ENCODE measurements around the gene PRPF6.

PRPF6 gene

DNA sequence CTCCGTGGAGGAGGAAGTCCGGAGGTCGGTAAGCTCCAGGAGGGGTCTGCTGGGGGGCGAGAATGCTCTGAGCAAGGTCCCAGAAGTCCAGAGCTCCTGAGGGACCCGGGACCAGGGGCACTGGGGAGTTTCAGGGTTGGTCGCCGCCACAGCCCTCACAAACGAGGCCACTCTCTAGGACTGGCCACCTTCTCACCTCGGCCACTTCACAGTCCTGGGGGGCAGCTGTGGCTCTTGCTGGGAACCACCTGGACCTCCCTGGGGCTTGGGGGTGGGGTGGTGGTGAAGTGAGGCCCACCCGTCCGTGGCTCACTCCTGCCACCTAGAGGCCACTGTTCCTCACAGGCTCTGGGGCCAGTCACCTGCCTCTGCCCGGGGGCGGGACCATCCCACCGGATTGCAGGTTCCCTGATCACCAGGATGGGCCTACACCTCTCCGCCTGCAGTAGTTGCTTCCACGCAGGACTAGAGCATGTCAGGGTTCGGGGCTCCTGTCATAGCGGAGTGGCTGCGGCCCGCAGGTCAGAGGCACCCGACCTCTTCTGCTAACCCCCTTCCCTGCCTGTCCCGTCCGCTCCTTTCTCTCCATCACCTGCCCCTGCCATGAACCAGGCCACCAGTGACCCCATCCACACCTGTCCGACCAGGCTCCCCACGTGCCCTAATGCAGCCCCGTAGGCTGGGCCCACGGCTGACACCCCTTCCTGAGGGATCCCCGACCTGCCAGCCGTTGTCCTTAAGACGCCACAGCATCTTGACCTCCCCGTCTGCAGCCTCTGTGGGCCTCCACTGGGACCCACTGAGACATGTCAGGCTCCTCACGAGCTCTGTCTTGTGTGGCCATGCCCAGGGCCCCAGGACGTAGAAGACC, 76.9 kb downstream of the PRPF6 start (continued):
- TF ChIP-seq ZNF8 (CRISPR knock-in tag; IDR thresholded peaks at IDR 0.05) = no peak
- no peak for TF ChIP-seq ESRRG (CRISPR knock-in tag; IDR thresholded peaks at IDR 0.05)
- no peak for TF ChIP-seq ISL1 (CRISPR knock-in tag; IDR thresholded peaks at IDR 0.05)
- no peak for TF ChIP-seq ZFP3 (CRISPR knock-in tag; IDR thresholded peaks at IDR 0.05)
- no peak for TF ChIP-seq ZNF565 (CRISPR knock-in tag; conservative IDR thresholded peaks at IDR 0.05; ENCODE audit: low read depth)
- TF ChIP-seq TCF4 (CRISPR knock-in tag; IDR thresholded peaks at IDR 0.05; ENCODE audit: borderline replicate concordance) = no peak
- TF ChIP-seq BACH2 (CRISPR knock-in tag; IDR thresholded peaks at IDR 0.05; ENCODE audit: borderline replicate concordance) = no peak

DNA sequence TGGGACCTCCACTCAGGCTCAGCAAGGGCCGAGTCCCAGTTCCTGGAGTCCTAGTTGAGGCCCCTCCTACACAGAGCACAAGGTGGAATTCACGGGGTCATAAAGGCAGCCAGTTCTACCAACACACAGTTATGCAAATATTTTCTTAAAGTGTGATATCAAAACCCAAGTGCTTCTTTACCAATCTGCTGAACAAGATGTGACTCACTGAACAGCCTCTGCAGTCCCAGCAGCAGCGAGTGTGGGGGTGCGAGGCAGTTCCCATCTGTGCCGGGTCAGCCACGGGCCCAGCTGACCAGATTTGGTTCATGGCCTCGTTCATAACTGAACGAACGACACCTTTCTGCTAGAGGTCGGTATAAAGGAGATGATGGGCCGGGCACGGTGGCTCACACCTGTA, 77.6 kb downstream of the PRPF6 start:
- no peak for TF ChIP-seq ZNF8 (CRISPR knock-in tag; IDR thresholded peaks at IDR 0.05)
- no peak for TF ChIP-seq OSR1 (CRISPR knock-in tag; IDR thresholded peaks at IDR 0.05)
- TF ChIP-seq BACH2 (CRISPR knock-in tag; IDR thresholded peaks at IDR 0.05; ENCODE audit: borderline replicate concordance) = no peak
- TF ChIP-seq ZFP30 (CRISPR knock-in tag; IDR thresholded peaks at IDR 0.05) = no peak
- no peak for TF ChIP-seq ZFP3 (CRISPR knock-in tag; IDR thresholded peaks at IDR 0.05)
- TF ChIP-seq CSRNP3 (CRISPR knock-in tag; IDR thresholded peaks at IDR 0.05) = no peak
- no peak for TF ChIP-seq ESRRG (CRISPR knock-in tag; IDR thresholded peaks at IDR 0.05)
- TF ChIP-seq TCF4 (CRISPR knock-in tag; IDR thresholded peaks at IDR 0.05; ENCODE audit: borderline replicate concordance) = no peak
- TF ChIP-seq, protein P1, sequence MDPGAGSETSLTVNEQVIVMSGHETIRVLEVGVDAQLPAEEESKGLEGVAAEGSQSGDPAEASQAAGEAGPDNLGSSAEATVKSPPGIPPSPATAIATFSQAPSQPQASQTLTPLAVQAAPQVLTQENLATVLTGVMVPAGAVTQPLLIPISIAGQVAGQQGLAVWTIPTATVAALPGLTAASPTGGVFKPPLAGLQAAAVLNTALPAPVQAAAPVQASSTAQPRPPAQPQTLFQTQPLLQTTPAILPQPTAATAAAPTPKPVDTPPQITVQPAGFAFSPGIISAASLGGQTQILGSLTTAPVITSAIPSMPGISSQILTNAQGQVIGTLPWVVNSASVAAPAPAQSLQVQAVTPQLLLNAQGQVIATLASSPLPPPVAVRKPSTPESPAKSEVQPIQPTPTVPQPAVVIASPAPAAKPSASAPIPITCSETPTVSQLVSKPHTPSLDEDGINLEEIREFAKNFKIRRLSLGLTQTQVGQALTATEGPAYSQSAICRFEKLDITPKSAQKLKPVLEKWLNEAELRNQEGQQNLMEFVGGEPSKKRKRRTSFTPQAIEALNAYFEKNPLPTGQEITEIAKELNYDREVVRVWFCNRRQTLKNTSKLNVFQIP (CRISPR knock-in tag; IDR thresholded peaks at IDR 0.05; ENCODE audit: borderline replicate concordance, low read depth) = no peak
- no peak for TF ChIP-seq ZNF70 (CRISPR knock-in tag; IDR thresholded peaks at IDR 0.05)
- TF ChIP-seq, protein P2, sequence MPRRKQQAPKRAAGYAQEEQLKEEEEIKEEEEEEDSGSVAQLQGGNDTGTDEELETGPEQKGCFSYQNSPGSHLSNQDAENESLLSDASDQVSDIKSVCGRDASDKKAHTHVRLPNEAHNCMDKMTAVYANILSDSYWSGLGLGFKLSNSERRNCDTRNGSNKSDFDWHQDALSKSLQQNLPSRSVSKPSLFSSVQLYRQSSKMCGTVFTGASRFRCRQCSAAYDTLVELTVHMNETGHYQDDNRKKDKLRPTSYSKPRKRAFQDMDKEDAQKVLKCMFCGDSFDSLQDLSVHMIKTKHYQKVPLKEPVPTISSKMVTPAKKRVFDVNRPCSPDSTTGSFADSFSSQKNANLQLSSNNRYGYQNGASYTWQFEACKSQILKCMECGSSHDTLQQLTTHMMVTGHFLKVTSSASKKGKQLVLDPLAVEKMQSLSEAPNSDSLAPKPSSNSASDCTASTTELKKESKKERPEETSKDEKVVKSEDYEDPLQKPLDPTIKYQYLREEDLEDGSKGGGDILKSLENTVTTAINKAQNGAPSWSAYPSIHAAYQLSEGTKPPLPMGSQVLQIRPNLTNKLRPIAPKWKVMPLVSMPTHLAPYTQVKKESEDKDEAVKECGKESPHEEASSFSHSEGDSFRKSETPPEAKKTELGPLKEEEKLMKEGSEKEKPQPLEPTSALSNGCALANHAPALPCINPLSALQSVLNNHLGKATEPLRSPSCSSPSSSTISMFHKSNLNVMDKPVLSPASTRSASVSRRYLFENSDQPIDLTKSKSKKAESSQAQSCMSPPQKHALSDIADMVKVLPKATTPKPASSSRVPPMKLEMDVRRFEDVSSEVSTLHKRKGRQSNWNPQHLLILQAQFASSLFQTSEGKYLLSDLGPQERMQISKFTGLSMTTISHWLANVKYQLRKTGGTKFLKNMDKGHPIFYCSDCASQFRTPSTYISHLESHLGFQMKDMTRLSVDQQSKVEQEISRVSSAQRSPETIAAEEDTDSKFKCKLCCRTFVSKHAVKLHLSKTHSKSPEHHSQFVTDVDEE (CRISPR knock-in tag; IDR thresholded peaks at IDR 0.05) = no peak
- no peak for TF ChIP-seq PPARA (CRISPR knock-in tag; IDR thresholded peaks at IDR 0.05; ENCODE audit: borderline replicate concordance)
- no peak for TF ChIP-seq ZC3H10 (CRISPR knock-in tag; IDR thresholded peaks at IDR 0.05)
- no peak for TF ChIP-seq CSDC2 (CRISPR knock-in tag; IDR thresholded peaks at IDR 0.05)
- TF ChIP-seq SNAI2 (CRISPR knock-in tag; IDR thresholded peaks at IDR 0.05) = no peak
- no peak for ATAC-seq

DNA sequence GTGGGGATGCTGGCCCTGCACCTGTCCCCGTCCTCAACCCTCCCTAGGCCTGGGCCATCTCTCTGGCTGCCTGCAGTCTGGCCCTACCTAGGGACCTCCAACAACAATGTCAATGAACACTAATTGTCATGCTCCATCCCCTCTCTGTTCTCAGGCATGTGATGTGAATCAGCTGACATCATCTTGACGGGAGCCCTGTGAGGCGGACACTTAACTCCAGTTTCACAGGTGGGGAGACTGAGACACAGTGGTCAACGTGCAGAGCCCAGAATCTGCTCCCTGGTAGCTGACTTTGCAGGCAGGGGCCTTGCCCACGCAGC, 81.3 kb downstream of the PRPF6 start:
- ATAC-seq = no peak
- TF ChIP-seq TOX (CRISPR knock-in tag; IDR thresholded peaks at IDR 0.05; ENCODE audit: borderline replicate concordance) (no peak), GLIS3 (CRISPR knock-in tag; IDR thresholded peaks at IDR 0.05) (no peak), BACH2 (CRISPR knock-in tag; IDR thresholded peaks at IDR 0.05; ENCODE audit: borderline replicate concordance) (no peak), OSR1 (CRISPR knock-in tag; IDR thresholded peaks at IDR 0.05) (no peak), ISL1 (CRISPR knock-in tag; IDR thresholded peaks at IDR 0.05) (no peak), CSDC2 (CRISPR knock-in tag; IDR thresholded peaks at IDR 0.05) (no peak), PPARA (CRISPR knock-in tag; IDR thresholded peaks at IDR 0.05; ENCODE audit: borderline replicate concordance) (no peak)

DNA sequence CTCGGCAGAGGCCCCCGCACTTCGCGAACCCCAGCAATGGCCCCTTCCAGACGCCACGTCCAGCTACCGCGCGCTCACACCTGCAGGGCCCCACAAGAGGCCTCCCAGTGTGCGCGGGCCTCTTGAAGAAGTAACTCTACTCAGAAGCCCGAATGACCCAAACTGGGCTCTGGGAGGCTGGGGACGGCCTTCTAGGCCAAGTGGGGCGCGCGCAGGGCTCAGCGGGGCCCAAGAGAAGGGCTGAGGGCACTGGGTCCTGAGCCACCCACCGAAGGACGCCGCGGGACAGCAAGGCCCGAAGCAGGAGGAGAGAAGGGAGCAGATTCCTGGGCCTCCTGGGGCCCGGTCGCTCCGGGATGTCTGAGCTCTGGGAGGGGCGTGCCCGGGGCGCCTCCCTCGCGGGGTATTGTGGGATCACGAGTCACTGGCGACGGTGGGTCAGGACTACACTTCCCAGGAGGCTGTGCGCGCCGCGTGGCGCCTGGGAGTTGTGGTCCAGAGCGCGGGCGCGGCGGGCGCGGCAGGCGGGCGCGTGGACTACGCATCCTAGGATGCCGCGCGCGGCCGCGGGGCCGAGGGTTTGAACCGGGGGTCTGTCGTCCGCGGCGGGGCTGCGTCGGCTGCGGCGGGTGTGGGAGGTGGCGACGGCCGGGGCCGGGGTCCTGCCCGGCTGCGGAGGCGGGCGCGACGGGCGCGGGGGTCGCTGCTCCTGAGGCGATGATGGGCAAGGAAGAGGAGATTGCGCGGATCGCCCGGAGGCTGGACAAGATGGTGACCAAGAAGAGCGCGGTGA, 81.9 kb downstream of the PRPF6 start, which contains the start of gene TCEA2:
TSS of gene TCEA2 (plus strand) at position 603 of the 793 bp plus-strand sequence. CDS start at position 718, 115 bp downstream.
- peak; percentile 95 for ATAC-seq
- TF ChIP-seq TCF4 (CRISPR knock-in tag; IDR thresholded peaks at IDR 0.05; ENCODE audit: borderline replicate concordance) (no peak), SNAI2 (CRISPR knock-in tag; IDR thresholded peaks at IDR 0.05) (0 out of 2 replicates have a peak, but pooled peaks have one; percentile 81), ZFP3 (CRISPR knock-in tag; IDR thresholded peaks at IDR 0.05) (0 out of 2 replicates have a peak, but pooled peaks have one; percentile 22), CSDC2 (CRISPR knock-in tag; IDR thresholded peaks at IDR 0.05) (0 out of 2 replicates have a peak, but pooled peaks have one; percentile 86), ESRRG (CRISPR knock-in tag; IDR thresholded peaks at IDR 0.05) (no peak), ZNF565 (CRISPR knock-in tag; conservative IDR thresholded peaks at IDR 0.05; ENCODE audit: low read depth) (no peak), BACH2 (CRISPR knock-in tag; IDR thresholded peaks at IDR 0.05; ENCODE audit: borderline replicate concordance) (0 out of 2 replicates have a peak, but pooled peaks have one; percentile 21)
- TF ChIP-seq, protein P3, sequence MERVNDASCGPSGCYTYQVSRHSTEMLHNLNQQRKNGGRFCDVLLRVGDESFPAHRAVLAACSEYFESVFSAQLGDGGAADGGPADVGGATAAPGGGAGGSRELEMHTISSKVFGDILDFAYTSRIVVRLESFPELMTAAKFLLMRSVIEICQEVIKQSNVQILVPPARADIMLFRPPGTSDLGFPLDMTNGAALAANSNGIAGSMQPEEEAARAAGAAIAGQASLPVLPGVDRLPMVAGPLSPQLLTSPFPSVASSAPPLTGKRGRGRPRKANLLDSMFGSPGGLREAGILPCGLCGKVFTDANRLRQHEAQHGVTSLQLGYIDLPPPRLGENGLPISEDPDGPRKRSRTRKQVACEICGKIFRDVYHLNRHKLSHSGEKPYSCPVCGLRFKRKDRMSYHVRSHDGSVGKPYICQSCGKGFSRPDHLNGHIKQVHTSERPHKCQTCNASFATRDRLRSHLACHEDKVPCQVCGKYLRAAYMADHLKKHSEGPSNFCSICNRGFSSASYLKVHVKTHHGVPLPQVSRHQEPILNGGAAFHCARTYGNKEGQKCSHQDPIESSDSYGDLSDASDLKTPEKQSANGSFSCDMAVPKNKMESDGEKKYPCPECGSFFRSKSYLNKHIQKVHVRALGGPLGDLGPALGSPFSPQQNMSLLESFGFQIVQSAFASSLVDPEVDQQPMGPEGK (CRISPR knock-in tag; IDR thresholded peaks at IDR 0.05; ENCODE audit: borderline replicate concordance) = no peak
- TF ChIP-seq, protein P2 (CRISPR knock-in tag; IDR thresholded peaks at IDR 0.05) = peak; percentile 97

Measured in SK-N-SH treated with all-trans-retinoic acid at 6 μM for 48 hours (cell line).